ENCODE measurements around the gene LRMDA. TPM values are rescaled to one million over a fixed set of nuclear protein-coding genes. Genes with fewer than 3 reads are reported as not detected.
"Not testable (repeated sequence)": the region's sequence is repeated elsewhere in the genome, so short reads cannot be mapped to it uniquely, and the experiment has no call there.

The LRMDA gene
- total RNA-seq, 1 experiment from 2014 or later, result 4.8 TPM

GRCh38 chr10:75513292-75513885 is 82.0 kb downstream of the LRMDA start (continued):
- TF ChIP-seq, protein P1, sequence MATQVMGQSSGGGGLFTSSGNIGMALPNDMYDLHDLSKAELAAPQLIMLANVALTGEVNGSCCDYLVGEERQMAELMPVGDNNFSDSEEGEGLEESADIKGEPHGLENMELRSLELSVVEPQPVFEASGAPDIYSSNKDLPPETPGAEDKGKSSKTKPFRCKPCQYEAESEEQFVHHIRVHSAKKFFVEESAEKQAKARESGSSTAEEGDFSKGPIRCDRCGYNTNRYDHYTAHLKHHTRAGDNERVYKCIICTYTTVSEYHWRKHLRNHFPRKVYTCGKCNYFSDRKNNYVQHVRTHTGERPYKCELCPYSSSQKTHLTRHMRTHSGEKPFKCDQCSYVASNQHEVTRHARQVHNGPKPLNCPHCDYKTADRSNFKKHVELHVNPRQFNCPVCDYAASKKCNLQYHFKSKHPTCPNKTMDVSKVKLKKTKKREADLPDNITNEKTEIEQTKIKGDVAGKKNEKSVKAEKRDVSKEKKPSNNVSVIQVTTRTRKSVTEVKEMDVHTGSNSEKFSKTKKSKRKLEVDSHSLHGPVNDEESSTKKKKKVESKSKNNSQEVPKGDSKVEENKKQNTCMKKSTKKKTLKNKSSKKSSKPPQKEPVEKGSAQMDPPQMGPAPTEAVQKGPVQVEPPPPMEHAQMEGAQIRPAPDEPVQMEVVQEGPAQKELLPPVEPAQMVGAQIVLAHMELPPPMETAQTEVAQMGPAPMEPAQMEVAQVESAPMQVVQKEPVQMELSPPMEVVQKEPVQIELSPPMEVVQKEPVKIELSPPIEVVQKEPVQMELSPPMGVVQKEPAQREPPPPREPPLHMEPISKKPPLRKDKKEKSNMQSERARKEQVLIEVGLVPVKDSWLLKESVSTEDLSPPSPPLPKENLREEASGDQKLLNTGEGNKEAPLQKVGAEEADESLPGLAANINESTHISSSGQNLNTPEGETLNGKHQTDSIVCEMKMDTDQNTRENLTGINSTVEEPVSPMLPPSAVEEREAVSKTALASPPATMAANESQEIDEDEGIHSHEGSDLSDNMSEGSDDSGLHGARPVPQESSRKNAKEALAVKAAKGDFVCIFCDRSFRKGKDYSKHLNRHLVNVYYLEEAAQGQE (IDR thresholded peaks at IDR 0.05; ENCODE audit: low read depth), result no peak

GRCh38 chr10:75514830-75515229 is 83.4 kb downstream of the LRMDA start:
- ATAC-seq, result no peak
- RAD21 ChIA-PET (ENCODE audit: low non-redundant PET in 1 of 2, low total read pairs in 2 of 2, uncharacterized antibody in 2 of 2, unreplicated experiment in 2 of 2), result no interaction called here

GRCh38 chr10:75516154-75516553 is 84.7 kb downstream of the LRMDA start:
- H3K9ac ChIP-seq (ENCODE audit: low read length); RAD21 ChIA-PET (ENCODE audit: low non-redundant PET in 1 of 2, low total read pairs in 2 of 2, uncharacterized antibody in 2 of 2, unreplicated experiment in 2 of 2); H3K9me3 ChIP-seq (ENCODE audit: control insufficient read depth in 1 of 2, insufficient read depth in 1 of 2, low read depth in 1 of 2, low read length in 2 of 2); H4K20me1 ChIP-seq (ENCODE audit: insufficient read depth); H3K79me2 ChIP-seq (ENCODE audit: insufficient read depth, low read length); H3K4me2 ChIP-seq (ENCODE audit: low read length); H3K9me2 ChIP-seq (ENCODE audit: insufficient read depth); H3K27ac ChIP-seq (ENCODE audit: low read depth, low read length); H3K4me3 ChIP-seq (replicated peaks in 1 of 2; ENCODE audit: low read depth in 1 of 2, low read length in 2 of 2); BruUV-seq (replicated peaks); intact Hi-C loops (cut with micrococcal nuclease); H3K4me1 ChIP-seq (ENCODE audit: control insufficient read depth in 1 of 2, insufficient read depth in 2 of 2, low read length in 2 of 2); DNase-seq (ENCODE audit: low read depth, low spot score); ATAC-seq; H2AFZ ChIP-seq (ENCODE audit: low read depth, low read length, poor library complexity, severe bottlenecking); CTCF ChIA-PET; H3K27me3 ChIP-seq (ENCODE audit: insufficient read depth, low read length); H3K36me3 ChIP-seq (ENCODE audit: control insufficient read depth in 1 of 2, insufficient read depth in 2 of 2, low read length in 2 of 2); POLR2A ChIA-PET: not testable (repeated sequence)

More at GRCh38 chr10:75514830-75515229, 83.4 kb downstream of the LRMDA start:
- Histone ChIP-seq H3K27me3 (ENCODE audit: insufficient read depth, low read length) (no peaks in the 10 kb centered on the region), H3K9ac (ENCODE audit: low read length) (no peak overlapping the region), H3K79me2 (ENCODE audit: insufficient read depth, low read length) (no peaks in the 10 kb centered on the region), H4K20me1 (ENCODE audit: insufficient read depth) (no peaks in the 10 kb centered on the region), H3K9me2 (ENCODE audit: insufficient read depth) (no peaks in the 10 kb centered on the region), H2AFZ (ENCODE audit: low read depth, low read length, poor library complexity, severe bottlenecking) (no peak overlapping the region), H3K9me3 (ENCODE audit: control insufficient read depth in 1 of 2, insufficient read depth in 1 of 2, low read depth in 1 of 2, low read length in 2 of 2) (no peaks in the 10 kb centered on the region), H3K4me3 (replicated peaks in 1 of 2; ENCODE audit: low read depth in 1 of 2, low read length in 2 of 2) (no peak overlapping the region), H3K36me3 (ENCODE audit: control insufficient read depth in 1 of 2, insufficient read depth in 2 of 2, low read length in 2 of 2) (no peaks in the 10 kb centered on the region), H3K4me1 (ENCODE audit: control insufficient read depth in 1 of 2, insufficient read depth in 2 of 2, low read length in 2 of 2) (no peaks in the 10 kb centered on the region), H3K4me2 (ENCODE audit: low read length) (no peak overlapping the region), H3K27ac (ENCODE audit: low read depth, low read length) (no peak overlapping the region)
- ChIA-PET CTCF (no interaction called here), POLR2A (no interaction called here)
- BruUV-seq (replicated peaks), result no TSS peak
- intact Hi-C loops (cut with micrococcal nuclease), result no loop called here
- TF ChIP-seq TCF7L2 (IDR thresholded peaks at IDR 0.05; ENCODE audit: borderline replicate concordance, extremely low read depth, insufficient read depth, insufficient read length) (no peak), CEBPB (IDR thresholded peaks at IDR 0.05; ENCODE audit: low read depth) (no peak), ZNF274 (IDR thresholded peaks at IDR 0.05; ENCODE audit: low read depth, low read length) (no peak), RAD21 (IDR thresholded peaks at IDR 0.05; ENCODE audit: low read depth) (no peak), JUND (IDR thresholded peaks at IDR 0.05) (no peak), EZH2 (IDR thresholded peaks at IDR 0.05) (no peak), CTCF (IDR thresholded peaks at IDR 0.05 in 2 of 3, conservative IDR thresholded peaks at IDR 0.05 in 1 of 3; ENCODE audit: borderline replicate concordance in 1 of 3, insufficient read depth in 1 of 3, low read depth in 2 of 3, low read length in 2 of 3) (no peak), ZFX (IDR thresholded peaks at IDR 0.05) (no peak), SP1 (IDR thresholded peaks at IDR 0.05; ENCODE audit: low read depth) (no peak), ELF1 (IDR thresholded peaks at IDR 0.05; ENCODE audit: borderline replicate concordance, low read depth) (no peak), SRF (IDR thresholded peaks at IDR 0.05; ENCODE audit: low read depth) (no peak), POLR2A (IDR thresholded peaks at IDR 0.05; ENCODE audit: borderline replicate concordance, extremely low read depth, insufficient read depth, insufficient read length) (no peak), EGR1 (IDR thresholded peaks at IDR 0.05; ENCODE audit: low read depth) (no peak), FOSL1 (IDR thresholded peaks at IDR 0.05; ENCODE audit: low read depth) (no peak), SIN3A (IDR thresholded peaks at IDR 0.05; ENCODE audit: low read depth) (no peak)
- TF ChIP-seq, protein P2, sequence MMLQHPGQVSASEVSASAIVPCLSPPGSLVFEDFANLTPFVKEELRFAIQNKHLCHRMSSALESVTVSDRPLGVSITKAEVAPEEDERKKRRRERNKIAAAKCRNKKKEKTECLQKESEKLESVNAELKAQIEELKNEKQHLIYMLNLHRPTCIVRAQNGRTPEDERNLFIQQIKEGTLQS (IDR thresholded peaks at IDR 0.05), result no peak
- DNase-seq (ENCODE audit: low read depth, low spot score), result no peak

Data from HCT116 (cell line).